Osteoblast (primary cell): Measurements from ENCODE around the gene PTPRN2. TPM values are rescaled to one million over a fixed set of nuclear protein-coding genes. Genes with fewer than 3 reads are reported as not detected.

Experiments used
- DNase-seq: peaks from one replicate; pipeline ENCODE4 v3.0.0; 2011; ENCODE audit warnings: low spot score, mixed read lengths; ENCODE audit not compliant: insufficient read length; ENCODE audit errors: missing footprints
- H2AFZ ChIP-seq: 2 replicates; pipeline ENCODE4 v1.6.0; 2011; ENCODE audit warnings: mild to moderate bottlenecking, low read length
- H3K27ac ChIP-seq: 2 replicates; pipeline ENCODE4 v1.5.1; 2011; ENCODE audit warnings: mild to moderate bottlenecking, low read depth, low read length, moderate library complexity
- H3K27me3 ChIP-seq: 2 replicates; pipeline ENCODE4 v1.6.0; 2012; ENCODE audit warnings: mild to moderate bottlenecking, control low read depth, inconsistent platforms, low read length, moderate library complexity; ENCODE audit not compliant: insufficient read depth
- H3K36me3 ChIP-seq: 2 replicates; pipeline ENCODE4 v1.5.1; 2011; ENCODE audit warnings: mild to moderate bottlenecking, low read length, control low read depth, moderate library complexity; ENCODE audit not compliant: insufficient read depth
- H3K4me1 ChIP-seq: 2 replicates; pipeline ENCODE4 v1.5.1; 2011; ENCODE audit warnings: mild to moderate bottlenecking, low read length, control low read depth, moderate library complexity; ENCODE audit not compliant: insufficient read depth
- H3K4me2 ChIP-seq: 2 replicates; pipeline ENCODE4 v1.6.0; 2011; ENCODE audit warnings: mild to moderate bottlenecking, low read length; ENCODE audit not compliant: insufficient read depth
- H3K4me3 ChIP-seq: fragments of 200-600 bp; sonication (generic); 3 replicates; pipeline ENCODE4 v1.5.1; 2012; ENCODE audit warnings: mild to moderate bottlenecking, low read length, inconsistent platforms; ENCODE audit not compliant: insufficient read depth
- H3K79me2 ChIP-seq: 2 replicates; pipeline ENCODE4 v1.6.0; 2012; ENCODE audit warnings: mild to moderate bottlenecking, low read length, control low read depth, inconsistent platforms; ENCODE audit not compliant: insufficient read depth
- H3K9me3 ChIP-seq: 2 replicates; pipeline ENCODE4 v1.5.1; 2011; ENCODE audit warnings: low read depth, low read length, control low read depth
- H4K20me1 ChIP-seq: 2 replicates; pipeline ENCODE4 v1.6.0; 2012; ENCODE audit warnings: mild to moderate bottlenecking, low read length, control low read depth; ENCODE audit not compliant: insufficient read depth
- total RNA-seq: library from RNA; depleted of rRNA; stranded (reverse); fragments of >200 nt; gene quantifications from 2 replicates; pipeline ENCODE4 v1.2.3, GENCODE V29; 2012
- TF ChIP-seq, protein P1 (sequence below): IDR thresholded peaks from 2 replicates; pipeline ENCODE4 v1.5.1; 2011; ENCODE audit warnings: mild to moderate bottlenecking, low read depth, low read length, moderate library complexity; ENCODE audit errors: extremely low read depth

The PTPRN2 gene
- total RNA-seq, 1 donor, result 0.36 TPM

DNA sequence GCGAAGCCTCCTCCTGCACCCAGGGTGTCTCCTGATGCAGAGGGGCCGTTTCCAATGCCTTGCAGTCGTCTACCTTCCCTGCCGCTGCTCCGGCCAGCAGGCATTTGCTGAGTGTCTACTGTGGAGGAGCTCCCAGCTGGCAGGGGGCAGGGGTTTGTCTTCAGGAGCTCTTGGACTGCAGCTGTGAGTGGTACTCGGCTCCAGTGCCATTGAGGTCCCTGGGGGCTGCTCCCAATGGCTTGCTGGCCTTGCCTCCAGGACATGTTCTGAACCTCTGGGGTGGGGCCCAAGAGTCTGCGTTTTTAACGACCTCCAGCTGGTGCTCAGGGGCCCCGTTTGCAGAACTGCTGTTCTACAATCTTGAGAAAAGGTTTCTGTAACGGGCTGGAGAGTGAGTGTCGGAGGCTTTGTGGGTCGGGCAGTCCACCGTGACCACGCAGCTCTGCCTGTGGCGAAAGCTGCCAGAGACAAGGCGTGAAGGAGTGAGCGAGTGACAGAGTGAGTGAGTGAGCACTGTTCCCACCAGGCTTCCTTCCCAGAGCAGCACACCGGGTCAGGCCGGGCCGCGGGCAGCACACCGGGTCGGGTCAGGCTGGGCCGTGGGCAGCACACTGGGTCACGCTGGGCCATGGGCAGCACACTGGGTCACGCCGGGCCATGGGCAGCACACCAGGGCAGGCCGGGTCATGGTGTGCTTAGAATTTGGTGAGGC lies 520.2 kb downstream of the PTPRN2 start:
- no peak overlapping the region for H3K4me2 ChIP-seq
- H3K9me3 ChIP-seq, result no peaks in the 10 kb centered on the region
- no peaks in the 10 kb centered on the region for H4K20me1 ChIP-seq
- H3K36me3 ChIP-seq, result no peaks in the 10 kb centered on the region
- peak; percentile 64 for DNase-seq
- H3K27ac ChIP-seq, result no peak overlapping the region
- H2AFZ ChIP-seq, result no peak overlapping the region
- TF ChIP-seq, protein P1, sequence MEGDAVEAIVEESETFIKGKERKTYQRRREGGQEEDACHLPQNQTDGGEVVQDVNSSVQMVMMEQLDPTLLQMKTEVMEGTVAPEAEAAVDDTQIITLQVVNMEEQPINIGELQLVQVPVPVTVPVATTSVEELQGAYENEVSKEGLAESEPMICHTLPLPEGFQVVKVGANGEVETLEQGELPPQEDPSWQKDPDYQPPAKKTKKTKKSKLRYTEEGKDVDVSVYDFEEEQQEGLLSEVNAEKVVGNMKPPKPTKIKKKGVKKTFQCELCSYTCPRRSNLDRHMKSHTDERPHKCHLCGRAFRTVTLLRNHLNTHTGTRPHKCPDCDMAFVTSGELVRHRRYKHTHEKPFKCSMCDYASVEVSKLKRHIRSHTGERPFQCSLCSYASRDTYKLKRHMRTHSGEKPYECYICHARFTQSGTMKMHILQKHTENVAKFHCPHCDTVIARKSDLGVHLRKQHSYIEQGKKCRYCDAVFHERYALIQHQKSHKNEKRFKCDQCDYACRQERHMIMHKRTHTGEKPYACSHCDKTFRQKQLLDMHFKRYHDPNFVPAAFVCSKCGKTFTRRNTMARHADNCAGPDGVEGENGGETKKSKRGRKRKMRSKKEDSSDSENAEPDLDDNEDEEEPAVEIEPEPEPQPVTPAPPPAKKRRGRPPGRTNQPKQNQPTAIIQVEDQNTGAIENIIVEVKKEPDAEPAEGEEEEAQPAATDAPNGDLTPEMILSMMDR, result no peak
- H3K79me2 ChIP-seq, result no peaks in the 10 kb centered on the region
- no peaks in the 10 kb centered on the region for H3K4me1 ChIP-seq
- no peak overlapping the region for H3K4me3 ChIP-seq
- no peaks in the 10 kb centered on the region for H3K27me3 ChIP-seq

DNA sequence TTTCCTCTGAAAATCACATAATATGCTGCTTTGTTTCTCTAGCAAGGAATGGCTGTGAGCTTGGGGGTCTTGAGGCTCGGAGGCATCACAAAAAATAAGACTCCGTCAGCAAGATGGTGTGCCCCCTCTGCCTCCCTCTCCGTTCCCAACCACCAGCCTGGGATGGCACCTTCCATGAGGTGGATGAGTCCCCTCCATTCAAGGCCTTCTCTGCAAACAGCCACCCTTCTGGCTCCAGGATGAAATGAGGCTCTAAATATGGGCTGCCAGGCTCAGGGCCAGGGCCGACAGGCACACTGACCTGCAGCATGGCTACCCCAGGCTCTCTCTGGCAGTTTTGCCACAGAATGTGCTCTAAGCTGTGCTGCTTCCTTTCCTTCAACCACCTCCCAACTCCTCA lies 521.5 kb downstream of the PTPRN2 start:
- Histone ChIP-seq H3K4me3 (no peak overlapping the region), H3K36me3 (no peaks in the 10 kb centered on the region), H3K79me2 (no peaks in the 10 kb centered on the region), H3K4me1 (no peaks in the 10 kb centered on the region), H4K20me1 (no peaks in the 10 kb centered on the region), H3K27me3 (no peaks in the 10 kb centered on the region), H3K4me2 (no peak overlapping the region), H3K27ac (no peak overlapping the region), H2AFZ (no peak overlapping the region), H3K9me3 (no peaks in the 10 kb centered on the region)
- TF ChIP-seq, protein P1, result no peak
- peak; percentile 37 for DNase-seq

DNA sequence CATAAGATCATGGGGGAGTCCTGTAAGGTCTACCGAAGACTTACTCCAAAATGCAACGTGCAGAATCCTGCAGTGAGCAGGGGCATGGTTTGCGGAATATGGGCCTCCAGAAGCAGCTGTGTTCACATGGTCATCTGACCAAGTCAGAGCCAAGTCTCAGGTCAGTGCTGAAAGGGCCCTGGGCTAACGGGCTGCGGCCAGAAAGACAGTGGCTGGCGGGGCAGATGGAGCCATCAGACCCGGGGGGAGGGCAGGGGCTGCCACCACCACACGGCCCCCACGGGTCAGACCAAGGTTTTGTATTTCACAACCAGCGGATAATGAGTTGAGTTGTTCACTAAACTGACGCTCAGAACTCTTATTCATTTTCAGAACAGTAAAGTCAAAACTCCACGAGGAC lies 522.3 kb downstream of the PTPRN2 start:
- Histone ChIP-seq H3K79me2 (no peaks in the 10 kb centered on the region), H3K4me3 (no peak overlapping the region), H2AFZ (no peak overlapping the region), H3K27me3 (no peaks in the 10 kb centered on the region), H3K4me1 (no peaks in the 10 kb centered on the region), H3K4me2 (no peak overlapping the region), H3K27ac (no peak overlapping the region), H3K9me3 (peaks cover 2% of the 10 kb centered on the region), H3K36me3 (no peaks in the 10 kb centered on the region), H4K20me1 (no peaks in the 10 kb centered on the region)
- DNase-seq, result no peak
- TF ChIP-seq, protein P1, result no peak

DNA sequence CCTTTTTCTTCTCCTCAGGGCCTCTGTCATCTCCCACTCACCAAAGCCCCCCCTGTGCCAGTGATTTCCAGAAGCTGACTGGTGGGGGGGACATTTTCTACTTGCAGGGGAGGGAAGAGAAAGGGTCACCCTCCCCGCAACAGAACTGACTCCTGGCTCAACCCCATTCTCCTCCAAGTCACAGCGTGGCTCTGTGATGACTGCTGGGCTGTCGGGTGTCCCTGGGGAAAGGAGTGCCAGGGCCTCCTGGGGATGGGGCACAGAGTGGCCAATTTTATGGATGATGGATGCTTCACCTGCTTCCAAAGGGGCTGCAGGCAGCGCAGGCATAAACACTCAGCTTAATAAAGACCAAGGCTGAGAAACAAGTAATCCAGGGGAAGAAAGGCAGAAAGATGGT lies 523.0 kb downstream of the PTPRN2 start:
- H3K4me3 ChIP-seq, result no peak overlapping the region
- no peak overlapping the region for H2AFZ ChIP-seq
- TF ChIP-seq, protein P1, result no peak
- H3K27me3 ChIP-seq, result no peaks in the 10 kb centered on the region
- H3K4me2 ChIP-seq, result no peak overlapping the region
- no peaks in the 10 kb centered on the region for H3K79me2 ChIP-seq
- peaks cover 2% of the 10 kb centered on the region for H3K9me3 ChIP-seq
- no peaks in the 10 kb centered on the region for H4K20me1 ChIP-seq
- no peaks in the 10 kb centered on the region for H3K36me3 ChIP-seq
- peak; percentile 38 for DNase-seq
- H3K4me1 ChIP-seq, result no peaks in the 10 kb centered on the region
- no peak overlapping the region for H3K27ac ChIP-seq
